IMR-90 (cell line): ENCODE measurements around the gene RPS23. TPM values are rescaled to one million over a fixed set of nuclear protein-coding genes. Genes with fewer than 3 reads are reported as not detected.

ENCODE experiments used
- ATAC-seq: fragments of 200-7000 bp; cut with Tn5 transposase; 2 replicates; pipeline ENCODE4 v1.9.1; 2020; ENCODE audit warnings: low read depth, mild to moderate bottlenecking, moderate library complexity
- BruUV-seq: library from RNA; stranded (reverse); fragments of 400-500 nt; replicated peaks from 2 replicates; lab custom pipeline; 2021; lab: Mats Ljungman, UMichigan
- CTCF ChIA-PET: fragments of 300-600 bp; formaldehyde crosslinking; extraction: SDS; loops from one replicate; lab custom pipeline; 2021; ENCODE audit warnings: antibody characterized with exemption; lab: Yijun Ruan, JAX
- POLR2A ChIA-PET: fragments of 300-600 bp; sonication (Branson Sonifier 250); formaldehyde crosslinking; loops from one replicate; lab custom pipeline; 2022; ENCODE audit warnings: antibody characterized with exemption; ENCODE audit not compliant: unreplicated experiment; lab: Charles Lee
- DNase-seq: peaks from one replicate; pipeline ENCODE4 v3.0.0; 2013
- H2AFZ ChIP-seq: replicated peaks from 2 replicates; pipeline ENCODE3; 2013; ENCODE audit warnings: low read length, mild to moderate bottlenecking; ENCODE audit not compliant: poor library complexity
- H2AK5ac ChIP-seq: 2 replicates; pipeline ENCODE4 v1.6.1; 2013; ENCODE audit warnings: low read depth, low read length, inconsistent platforms
- H2AK9ac ChIP-seq: replicated peaks from 2 replicates; pipeline ENCODE3; 2013; ENCODE audit warnings: mild to moderate bottlenecking, low read depth, low read length, moderate library complexity; ENCODE audit not compliant: poor library complexity
- H2BK120ac ChIP-seq: 2 replicates; pipeline ENCODE4 v1.6.1; 2013; ENCODE audit warnings: low read depth, low read length, inconsistent platforms
- H2BK15ac ChIP-seq: 3 replicates; pipeline ENCODE4 v1.6.1; 2013; ENCODE audit warnings: low read depth, low read length, inconsistent platforms
- H2BK20ac ChIP-seq: 2 replicates; pipeline ENCODE4 v1.6.1; 2013; ENCODE audit warnings: low read depth, mild to moderate bottlenecking, inconsistent platforms, low read length, moderate library complexity
- H2BK5ac ChIP-seq: 2 replicates; pipeline ENCODE4 v1.6.1; 2013; ENCODE audit warnings: mild to moderate bottlenecking, low read depth, low read length, inconsistent platforms; ENCODE audit not compliant: poor library complexity, severe bottlenecking
- H3K14ac ChIP-seq: replicated peaks from 2 replicates; pipeline ENCODE4 v1.6.1; 2013; ENCODE audit warnings: low read depth, low read length, inconsistent platforms
- H3K18ac ChIP-seq: 2 replicates; pipeline ENCODE4 v1.6.1; 2013; ENCODE audit warnings: low read depth, low read length, control low read depth
- H3K23ac ChIP-seq: 2 replicates; pipeline ENCODE4 v1.6.1; 2013; ENCODE audit warnings: low read depth, low read length, inconsistent platforms
- H3K27ac ChIP-seq: 2 replicates; pipeline ENCODE4 v1.5.1; 2013; ENCODE audit warnings: mild to moderate bottlenecking, control low read depth, low read length; ENCODE audit not compliant: insufficient read depth
- H3K27me3 ChIP-seq: 2 replicates; pipeline ENCODE4 v1.6.1; 2013; ENCODE audit warnings: low read length; ENCODE audit not compliant: control insufficient read depth, insufficient read depth
- H3K36me3 ChIP-seq: 2 replicates; pipeline ENCODE4 v1.6.1; 2013; ENCODE audit warnings: low read length, mixed read lengths; ENCODE audit not compliant: control insufficient read depth, insufficient read depth
- H3K4ac ChIP-seq: 2 replicates; pipeline ENCODE4 v1.6.1; 2013; ENCODE audit warnings: low read depth, low read length, inconsistent platforms
- H3K4me1 ChIP-seq: 2 replicates; pipeline ENCODE4 v1.6.1; 2013; ENCODE audit warnings: low read length, mixed read lengths; ENCODE audit not compliant: control insufficient read depth, insufficient read depth
- H3K4me2 ChIP-seq: 2 replicates; pipeline ENCODE4 v1.6.1; 2013; ENCODE audit warnings: low read depth, mild to moderate bottlenecking, control low read depth, low read length, moderate library complexity
- H3K4me3 ChIP-seq: 2 replicates; pipeline ENCODE4 v1.5.1; 2013; ENCODE audit warnings: low read depth, mild to moderate bottlenecking, control low read depth, low read length, moderate library complexity; ENCODE audit not compliant: insufficient read depth
- H3K56ac ChIP-seq: 2 replicates; pipeline ENCODE4 v1.6.1; 2013; ENCODE audit warnings: low read length, inconsistent platforms; ENCODE audit not compliant: insufficient read depth; ENCODE audit errors: extremely low read depth
- H3K79me1 ChIP-seq, 2 experiments: 2 replicates each; pipeline ENCODE4 v1.6.1; 2013; ENCODE audit warnings: low read length in 2 of 2, inconsistent platforms in 1 of 2, low read depth in 1 of 2
- H3K9ac ChIP-seq: 2 replicates; pipeline ENCODE4 v1.6.1; 2013; ENCODE audit warnings: low read depth, low read length, control low read depth
- H3K9me1 ChIP-seq: 2 replicates; pipeline ENCODE4 v1.6.1; 2013; ENCODE audit warnings: low read length, inconsistent platforms; ENCODE audit not compliant: insufficient read depth
- H3K9me3 ChIP-seq: 2 replicates; pipeline ENCODE4 v1.6.1; 2013; ENCODE audit warnings: low read length; ENCODE audit not compliant: control insufficient read depth, insufficient read depth
- H4K20me1 ChIP-seq: 2 replicates; pipeline ENCODE4 v1.6.1; 2013; ENCODE audit warnings: low read length, inconsistent platforms; ENCODE audit not compliant: insufficient read depth
- H4K5ac ChIP-seq: 2 replicates; pipeline ENCODE4 v1.6.1; 2013; ENCODE audit warnings: mild to moderate bottlenecking, low read depth, low read length, control low read depth
- H4K8ac ChIP-seq, 2 experiments: 2 replicates each; pipeline ENCODE4 v1.6.1; 2013; ENCODE audit warnings: low read depth in 2 of 2, low read length in 2 of 2, control low read depth in 1 of 2, inconsistent platforms in 1 of 2
- H4K91ac ChIP-seq: 2 replicates; pipeline ENCODE4 v1.6.1; 2013; ENCODE audit warnings: low read depth, low read length, inconsistent platforms; ENCODE audit not compliant: insufficient read depth
- SMC3 ChIP-seq: fragments of 150-350 bp; IDR thresholded peaks from 2 replicates; pipeline ENCODE4 v1.6.1; 2016; ENCODE audit warnings: low read depth, mild to moderate bottlenecking, antibody characterized with exemption, low read length, moderate library complexity
- WGBS, 2 experiments: methylation state at CpG; one replicate each; pipeline versions ENCODE4 v1.1.5 to v1.1.7; 2013; ENCODE audit warnings: missing lambda C conversion rate in 2 of 2; ENCODE audit not compliant: insufficient read length in 1 of 2; ENCODE audit errors: extremely low coverage in 2 of 2; 5-methylcytosine and 5-hydroxymethylcytosine counted together
- dilution Hi-C: fragments of 300-500 bp; cut with HindIII; formaldehyde crosslinking; loops from one replicate; pipeline ENCODE4 v1.14.3; 2018; ENCODE audit warnings: low sequenced_read_pairs; ENCODE audit not compliant: unreplicated experiment
- in situ Hi-C: fragments of 300-500 bp; cut with MboI; formaldehyde crosslinking; loops from 3 replicates; pipeline ENCODE4 v1.14.3; 2019; ENCODE audit warnings: low sequenced_read_pairs, inconsistent platforms, mixed read lengths
- intact Hi-C: fragments of 100-400 bp; cut with micrococcal nuclease; formaldehyde crosslinking; loops from 2 replicates; pipeline ENCODE4 v1.10.0; 2022
- polyA plus RNA-seq, 3 experiments: library from polyadenylated mRNA; depleted of rRNA; stranded (reverse); fragments of >200 nt; gene quantifications; 2 replicates each; pipeline ENCODE4 v1.2.3, GENCODE V29; 2012; ENCODE audit warnings: low replicate concordance in 1 of 3
- total RNA-seq: library from RNA; depleted of rRNA; stranded (reverse); fragments of >200 nt; gene quantifications from 2 replicates; pipeline ENCODE4 v1.2.3, GENCODE V29; 2012

RPS23 gene
- total and polyA plus RNA-seq, 2 of the 4 experiments (the other 2 are of a cell fraction), result 3,186 to 3,318 TPM

GRCh38 chr5:82244151-82244550 is 34.0 kb downstream of the RPS23 start:
- DNase-seq (no peak), ATAC-seq (no peak)
- CTCF ChIA-PET, result interaction anchor here (2.0 kb wide), 1 partner anchor 18 kb away, joined by 9 read pairs; no protein-coding TSS in a partner anchor
- POLR2A ChIA-PET, result no interaction called here
- H2BK120ac ChIP-seq, result no peak overlapping the region
- H3K18ac ChIP-seq, result no peak overlapping the region
- no peak overlapping the region for H3K4me2 ChIP-seq
- WGBS, 2 experiments, result 100% methylated on average over 2 of the region's 2 CpGs; no CpG with 5 or more reads in 1 of the 2 experiments
- intact Hi-C loops (no loop called here), in situ Hi-C loops (no loop called here), dilution Hi-C loops (no loop called here)
- TF ChIP-seq SMC3, result no peak
- no peak overlapping the region for H4K91ac ChIP-seq
- H3K9me3 ChIP-seq, result no peaks in the 10 kb centered on the region
- no peak overlapping the region for H2BK15ac ChIP-seq
- H2BK5ac ChIP-seq, result no peak overlapping the region
- BruUV-seq, result no TSS peak
- H3K14ac ChIP-seq, result no peak overlapping the region
- H4K20me1 ChIP-seq, result no peaks in the 10 kb centered on the region
- no peak overlapping the region for H4K8ac ChIP-seq
- no peak overlapping the region for H3K27ac ChIP-seq
- H3K23ac ChIP-seq, result no peak overlapping the region
- no peaks in the 10 kb centered on the region for H3K4me1 ChIP-seq
- H3K56ac ChIP-seq, result no peak overlapping the region
- H2AK9ac ChIP-seq, result no peak overlapping the region
- H3K9ac ChIP-seq, result no peak overlapping the region
- H4K5ac ChIP-seq, result no peak overlapping the region
- no peaks in the 10 kb centered on the region for H3K27me3 ChIP-seq
- H3K4ac ChIP-seq, result no peak overlapping the region
- H3K4me3 ChIP-seq, result no peak overlapping the region
- H3K36me3 ChIP-seq, result no peaks in the 10 kb centered on the region
- no peak overlapping the region for H2AFZ ChIP-seq
- no peak overlapping the region for H2AK5ac ChIP-seq
- no peak overlapping the region for H2BK20ac ChIP-seq
- H3K9me1 ChIP-seq, result no peaks in the 10 kb centered on the region; the same call in 1 of the 2 replicates
- H3K79me1 ChIP-seq, result no peaks in the 10 kb centered on the region
